ENCODE measurements around the gene SLC9B2.

DNA sequence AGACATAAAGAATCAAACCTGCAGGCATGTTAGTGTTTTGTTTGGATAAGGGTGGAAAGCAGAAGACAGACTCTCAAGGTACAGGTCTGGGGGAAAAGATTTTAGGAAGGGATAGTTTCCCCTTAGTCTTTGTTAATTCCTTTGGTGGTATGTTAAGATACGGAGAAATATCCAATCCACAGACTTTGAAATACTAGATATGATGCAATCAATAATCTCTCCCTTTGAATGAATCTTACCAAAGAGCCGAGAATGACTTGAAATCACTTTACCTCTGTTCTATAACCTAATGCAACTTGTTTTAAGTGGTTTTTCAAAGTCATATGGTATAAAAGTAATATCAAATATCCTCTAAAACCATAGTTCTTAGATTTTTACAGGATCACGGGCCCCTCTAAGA lies 28.3 kb upstream of the SLC9B2 start:
- TF ChIP-seq, protein P1, sequence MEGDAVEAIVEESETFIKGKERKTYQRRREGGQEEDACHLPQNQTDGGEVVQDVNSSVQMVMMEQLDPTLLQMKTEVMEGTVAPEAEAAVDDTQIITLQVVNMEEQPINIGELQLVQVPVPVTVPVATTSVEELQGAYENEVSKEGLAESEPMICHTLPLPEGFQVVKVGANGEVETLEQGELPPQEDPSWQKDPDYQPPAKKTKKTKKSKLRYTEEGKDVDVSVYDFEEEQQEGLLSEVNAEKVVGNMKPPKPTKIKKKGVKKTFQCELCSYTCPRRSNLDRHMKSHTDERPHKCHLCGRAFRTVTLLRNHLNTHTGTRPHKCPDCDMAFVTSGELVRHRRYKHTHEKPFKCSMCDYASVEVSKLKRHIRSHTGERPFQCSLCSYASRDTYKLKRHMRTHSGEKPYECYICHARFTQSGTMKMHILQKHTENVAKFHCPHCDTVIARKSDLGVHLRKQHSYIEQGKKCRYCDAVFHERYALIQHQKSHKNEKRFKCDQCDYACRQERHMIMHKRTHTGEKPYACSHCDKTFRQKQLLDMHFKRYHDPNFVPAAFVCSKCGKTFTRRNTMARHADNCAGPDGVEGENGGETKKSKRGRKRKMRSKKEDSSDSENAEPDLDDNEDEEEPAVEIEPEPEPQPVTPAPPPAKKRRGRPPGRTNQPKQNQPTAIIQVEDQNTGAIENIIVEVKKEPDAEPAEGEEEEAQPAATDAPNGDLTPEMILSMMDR (IDR thresholded peaks at IDR 0.05): no peak
- no peak for TF ChIP-seq EZH2 (IDR thresholded peaks at IDR 0.05)

Data from neural progenitor cell (in vitro differentiated cells).